HepG2 (cell line): ENCODE data around the gene DUOXA1. TPM values are rescaled to one million over a fixed set of nuclear protein-coding genes. Genes with fewer than 3 reads are reported as not detected.

ENCODE experiments used
- ARID2 ChIP-seq: sonication (generic); formaldehyde crosslinking; IDR thresholded peaks from 2 replicates; pipeline ENCODE4 v1.8.1; 2022; ENCODE audit warnings: mild to moderate bottlenecking, missing genetic modification reagents, borderline replicate concordance
- ARNTL ChIP-seq: sonication (generic); formaldehyde crosslinking; IDR thresholded peaks from 2 replicates; pipeline ENCODE4 v1.4.0; 2020; ENCODE audit warnings: mild to moderate bottlenecking, missing genetic modification reagents
- GABPB1 ChIP-seq: IDR thresholded peaks from 2 replicates; pipeline ENCODE4 v1.6.1; 2016; ENCODE audit warnings: mild to moderate bottlenecking, missing genetic modification reagents, moderate library complexity, missing compliant biosample characterization
- GFI1 ChIP-seq: sonication (generic); formaldehyde crosslinking; IDR thresholded peaks from 2 replicates; pipeline ENCODE4 v1.5.0; 2020; ENCODE audit warnings: missing genetic modification reagents, mild to moderate bottlenecking, borderline replicate concordance
- HOMEZ ChIP-seq: IDR thresholded peaks from 2 replicates; pipeline ENCODE4 v1.6.1; 2016; ENCODE audit warnings: low read depth
- KDM3A ChIP-seq: IDR thresholded peaks from 2 replicates; pipeline ENCODE4 v1.6.1; 2018; ENCODE audit warnings: low read depth, missing compliant biosample characterization
- NFYC ChIP-seq: IDR thresholded peaks from 2 replicates; pipeline ENCODE4 v1.6.1; 2016; ENCODE audit warnings: missing genetic modification reagents, missing compliant biosample characterization
- PAF1 ChIP-seq: IDR thresholded peaks from 2 replicates; pipeline ENCODE4 v1.6.1; 2016; ENCODE audit warnings: missing genetic modification reagents, missing compliant biosample characterization
- PAWR ChIP-seq: sonication (generic); formaldehyde crosslinking; IDR thresholded peaks from 2 replicates; pipeline ENCODE4 v1.4.0; 2020; ENCODE audit warnings: missing genetic modification reagents, mild to moderate bottlenecking, borderline replicate concordance
- PRPF4 ChIP-seq: fragments of 200-400 bp; formaldehyde crosslinking; IDR thresholded peaks from 2 replicates; pipeline ENCODE4 v1.6.1; 2016; ENCODE audit warnings: low read length, low read depth; ENCODE audit not compliant: poor library complexity, severe bottlenecking
- RBFOX2 ChIP-seq: fragments of 200-400 bp; formaldehyde crosslinking; IDR thresholded peaks from 2 replicates; pipeline ENCODE4 v1.6.1; 2017; ENCODE audit warnings: low read depth, mild to moderate bottlenecking, low read length
- ZBTB42 ChIP-seq: sonication (generic); formaldehyde crosslinking; IDR thresholded peaks from 2 replicates; pipeline ENCODE4 v1.5.0; 2020; ENCODE audit warnings: mild to moderate bottlenecking, missing genetic modification reagents
- ZBTB7B ChIP-seq: sonication (generic); formaldehyde crosslinking; IDR thresholded peaks from 2 replicates; pipeline ENCODE4 v1.4.0; 2020; ENCODE audit warnings: missing genetic modification reagents
- ZNF33A ChIP-seq: sonication (generic); formaldehyde crosslinking; IDR thresholded peaks from 2 replicates; pipeline ENCODE4 v1.5.1; 2020; ENCODE audit warnings: missing genetic modification reagents, mild to moderate bottlenecking, moderate library complexity, borderline replicate concordance
- ZNF441 ChIP-seq: sonication (generic); formaldehyde crosslinking; IDR thresholded peaks from 2 replicates; pipeline ENCODE4 v1.7.0; 2021; ENCODE audit warnings: missing genetic modification reagents, borderline replicate concordance
- ZNF616 ChIP-seq: sonication (generic); formaldehyde crosslinking; IDR thresholded peaks from 2 replicates; pipeline ENCODE4 v1.5.0; 2020; ENCODE audit warnings: low read depth, mild to moderate bottlenecking, missing genetic modification reagents
- ZNF7 ChIP-seq: IDR thresholded peaks from 2 replicates; pipeline ENCODE4 v1.6.1; 2016; ENCODE audit warnings: missing biosample characterization, missing genetic modification reagents
- ZNF746 ChIP-seq: sonication (generic); formaldehyde crosslinking; IDR thresholded peaks from 2 replicates; pipeline ENCODE4 v1.8.0; 2022; ENCODE audit warnings: mild to moderate bottlenecking, missing genetic modification reagents
- ZNF782 ChIP-seq: sonication (generic); formaldehyde crosslinking; IDR thresholded peaks from 2 replicates; pipeline ENCODE4 v1.4.0; 2020; ENCODE audit warnings: missing genetic modification reagents, mild to moderate bottlenecking, borderline replicate concordance
- ZNF792 ChIP-seq: IDR thresholded peaks from 2 replicates; pipeline ENCODE4 v1.6.1; 2016
- ZNF891 ChIP-seq: sonication (generic); formaldehyde crosslinking; IDR thresholded peaks from 2 replicates; pipeline ENCODE4 v1.5.0; 2020; ENCODE audit warnings: mild to moderate bottlenecking, missing genetic modification reagents
- polyA plus RNA-seq, 8 experiments: library from polyadenylated mRNA; depleted of rRNA in 3 of 8; stranded (reverse) in 7 of 8; unstranded in 1 of 8; fragments of >200 nt; fragmentation: Illumina TruSeq in 4 of 8; extraction: Trizol in 4 of 8; gene quantifications; 2 replicates each; pipeline versions ENCODE4 v1.2.1 to v1.2.3, GENCODE V29; 2011 to 2016; ENCODE audit warnings: low read depth in 4 of 8, missing spikeins in 1 of 8, mixed read lengths in 1 of 8; ENCODE audit not compliant: insufficient read depth in 1 of 8
- total RNA-seq, 5 experiments: library from RNA; depleted of rRNA; stranded (reverse); fragments of >200 nt; fragmentation: Illumina TruSeq; extraction: Trizol; gene quantifications; 2 replicates each; pipeline ENCODE4 v1.2.3, GENCODE V29; 2016; ENCODE audit warnings: low read depth in 1 of 5
- TF ChIP-seq, protein P1 (sequence below): sonication (generic); formaldehyde crosslinking; IDR thresholded peaks from 2 replicates; pipeline ENCODE4 v1.5.0; 2020; ENCODE audit warnings: missing genetic modification reagents
- TF ChIP-seq, protein P2 (sequence below): IDR thresholded peaks from 2 replicates; pipeline ENCODE4 v1.6.1; 2016; ENCODE audit warnings: missing genetic modification reagents, missing compliant biosample characterization
- TF ChIP-seq, protein P3 (sequence below): sonication (generic); formaldehyde crosslinking; IDR thresholded peaks from 2 replicates; pipeline ENCODE4 v1.4.0; 2020; ENCODE audit warnings: missing genetic modification reagents
- TF ChIP-seq, protein P4 (sequence below): IDR thresholded peaks from 2 replicates; pipeline ENCODE4 v1.6.1; 2016; ENCODE audit warnings: missing compliant biosample characterization, missing genetic modification reagents, borderline replicate concordance
- TF ChIP-seq, protein P5 (sequence below): sonication (generic); formaldehyde crosslinking; IDR thresholded peaks from 2 replicates; pipeline ENCODE4 v1.4.0; 2020; ENCODE audit warnings: missing genetic modification reagents

Gene DUOXA1
- total and polyA plus RNA-seq, 2 of the 13 experiments (the other 11 are each of a cell fraction or from before 2014, with no cell fraction given): not detected

GRCh38 chr15:45118131-45118588, 11.5 kb downstream of the DUOXA1 start (continued):
- TF ChIP-seq, protein P1, sequence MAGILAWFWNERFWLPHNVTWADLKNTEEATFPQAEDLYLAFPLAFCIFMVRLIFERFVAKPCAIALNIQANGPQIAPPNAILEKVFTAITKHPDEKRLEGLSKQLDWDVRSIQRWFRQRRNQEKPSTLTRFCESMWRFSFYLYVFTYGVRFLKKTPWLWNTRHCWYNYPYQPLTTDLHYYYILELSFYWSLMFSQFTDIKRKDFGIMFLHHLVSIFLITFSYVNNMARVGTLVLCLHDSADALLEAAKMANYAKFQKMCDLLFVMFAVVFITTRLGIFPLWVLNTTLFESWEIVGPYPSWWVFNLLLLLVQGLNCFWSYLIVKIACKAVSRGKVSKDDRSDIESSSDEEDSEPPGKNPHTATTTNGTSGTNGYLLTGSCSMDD (CRISPR knock-in tag): no peak
- peak; percentile 53; the same call in 1 of the 2 replicates for TF ChIP-seq ZNF441
- peak; percentile 52; the same call in 1 of the 2 replicates for TF ChIP-seq GFI1
- peak; percentile 71; the same call in 1 of the 2 replicates for TF ChIP-seq ZNF792 (CRISPR knock-in tag)
- TF ChIP-seq, protein P2, sequence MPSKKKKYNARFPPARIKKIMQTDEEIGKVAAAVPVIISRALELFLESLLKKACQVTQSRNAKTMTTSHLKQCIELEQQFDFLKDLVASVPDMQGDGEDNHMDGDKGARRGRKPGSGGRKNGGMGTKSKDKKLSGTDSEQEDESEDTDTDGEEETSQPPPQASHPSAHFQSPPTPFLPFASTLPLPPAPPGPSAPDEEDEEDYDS (CRISPR knock-in tag): 0 out of 2 replicates have a peak, but pooled peaks have one; percentile 27
- no peak for TF ChIP-seq ZNF33A (CRISPR knock-in tag)
- TF ChIP-seq, protein P3, sequence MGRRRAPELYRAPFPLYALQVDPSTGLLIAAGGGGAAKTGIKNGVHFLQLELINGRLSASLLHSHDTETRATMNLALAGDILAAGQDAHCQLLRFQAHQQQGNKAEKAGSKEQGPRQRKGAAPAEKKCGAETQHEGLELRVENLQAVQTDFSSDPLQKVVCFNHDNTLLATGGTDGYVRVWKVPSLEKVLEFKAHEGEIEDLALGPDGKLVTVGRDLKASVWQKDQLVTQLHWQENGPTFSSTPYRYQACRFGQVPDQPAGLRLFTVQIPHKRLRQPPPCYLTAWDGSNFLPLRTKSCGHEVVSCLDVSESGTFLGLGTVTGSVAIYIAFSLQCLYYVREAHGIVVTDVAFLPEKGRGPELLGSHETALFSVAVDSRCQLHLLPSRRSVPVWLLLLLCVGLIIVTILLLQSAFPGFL (CRISPR knock-in tag): no peak
- no peak for TF ChIP-seq ZNF7 (CRISPR knock-in tag)
- peak; percentile 88; the same call in 1 of the 2 replicates for TF ChIP-seq KDM3A
- TF ChIP-seq GABPB1 (CRISPR knock-in tag): peak; percentile 29
- TF ChIP-seq ZNF891 (CRISPR knock-in tag): 0 out of 2 replicates have a peak, but pooled peaks have one; percentile 40
- TF ChIP-seq ZNF616: no peak
- TF ChIP-seq ZNF746 (CRISPR knock-in tag): 0 out of 2 replicates have a peak, but pooled peaks have one; percentile 24
- no peak for TF ChIP-seq RBFOX2
- peak; percentile 68 for TF ChIP-seq ZBTB7B (CRISPR knock-in tag)
- no peak for TF ChIP-seq ZNF782 (CRISPR knock-in tag)
- no peak for TF ChIP-seq ARNTL
- TF ChIP-seq PAWR: no peak
- TF ChIP-seq NFYC: no peak
- 0 out of 2 replicates have a peak, but pooled peaks have one; percentile 37 for TF ChIP-seq HOMEZ (CRISPR knock-in tag)
- TF ChIP-seq PAF1 (CRISPR knock-in tag): no peak
- no peak for TF ChIP-seq PRPF4
- peak; percentile 59; the same call in 1 of the 2 replicates for TF ChIP-seq ZBTB42 (CRISPR knock-in tag)
- TF ChIP-seq, protein P4, sequence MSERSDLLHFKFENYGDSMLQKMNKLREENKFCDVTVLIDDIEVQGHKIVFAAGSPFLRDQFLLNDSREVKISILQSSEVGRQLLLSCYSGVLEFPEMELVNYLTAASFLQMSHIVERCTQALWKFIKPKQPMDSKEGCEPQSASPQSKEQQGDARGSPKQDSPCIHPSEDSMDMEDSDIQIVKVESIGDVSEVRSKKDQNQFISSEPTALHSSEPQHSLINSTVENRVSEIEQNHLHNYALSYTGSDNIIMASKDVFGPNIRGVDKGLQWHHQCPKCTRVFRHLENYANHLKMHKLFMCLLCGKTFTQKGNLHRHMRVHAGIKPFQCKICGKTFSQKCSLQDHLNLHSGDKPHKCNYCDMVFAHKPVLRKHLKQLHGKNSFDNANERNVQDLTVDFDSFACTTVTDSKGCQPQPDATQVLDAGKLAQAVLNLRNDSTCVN: peak; percentile 70; the same call in 1 of the 2 replicates
- TF ChIP-seq, protein P5, sequence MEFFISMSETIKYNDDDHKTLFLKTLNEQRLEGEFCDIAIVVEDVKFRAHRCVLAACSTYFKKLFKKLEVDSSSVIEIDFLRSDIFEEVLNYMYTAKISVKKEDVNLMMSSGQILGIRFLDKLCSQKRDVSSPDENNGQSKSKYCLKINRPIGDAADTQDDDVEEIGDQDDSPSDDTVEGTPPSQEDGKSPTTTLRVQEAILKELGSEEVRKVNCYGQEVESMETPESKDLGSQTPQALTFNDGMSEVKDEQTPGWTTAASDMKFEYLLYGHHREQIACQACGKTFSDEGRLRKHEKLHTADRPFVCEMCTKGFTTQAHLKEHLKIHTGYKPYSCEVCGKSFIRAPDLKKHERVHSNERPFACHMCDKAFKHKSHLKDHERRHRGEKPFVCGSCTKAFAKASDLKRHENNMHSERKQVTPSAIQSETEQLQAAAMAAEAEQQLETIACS (CRISPR knock-in tag): no peak
- TF ChIP-seq ARID2: no peak
